OCI-LY1 (cell line): ENCODE data around the gene CRK.

ENCODE experiments used
- H2AFZ ChIP-seq: fragments of 200-600 bp; sonication (generic), shearing (Covaris generic); 2 replicates; pipeline ENCODE4 v1.6.0; 2014; ENCODE audit warnings: antibody characterized with exemption, mild to moderate bottlenecking, low read length
- H3F3A ChIP-seq: fragments of 200-600 bp; sonication (generic), shearing (Covaris generic); 2 replicates; pipeline ENCODE4 v1.6.0; 2014; ENCODE audit warnings: mild to moderate bottlenecking, antibody characterized with exemption, low read length, moderate library complexity; ENCODE audit not compliant: insufficient read depth
- H3K27ac ChIP-seq: fragments of 200-600 bp; sonication (generic); 2 replicates; pipeline ENCODE4 v1.5.1; 2014; ENCODE audit warnings: low read length, mixed run types, mild to moderate bottlenecking, low read depth; ENCODE audit not compliant: poor library complexity, severe bottlenecking
- H3K27me3 ChIP-seq: fragments of 200-600 bp; sonication (generic); 2 replicates; pipeline ENCODE4 v1.6.0; 2014; ENCODE audit warnings: antibody characterized with exemption, mild to moderate bottlenecking, low read length, moderate library complexity; ENCODE audit not compliant: insufficient read depth
- H3K36me3 ChIP-seq: fragments of 200-600 bp; sonication (generic); 2 replicates; pipeline ENCODE4 v1.6.1; 2014; ENCODE audit warnings: mild to moderate bottlenecking, antibody characterized with exemption, low read length, moderate library complexity, mixed read lengths; ENCODE audit not compliant: insufficient read depth
- H3K4me1 ChIP-seq: fragments of 200-600 bp; sonication (generic); 2 replicates; pipeline ENCODE4 v1.5.1; 2014; ENCODE audit warnings: mild to moderate bottlenecking, low read length, moderate library complexity; ENCODE audit not compliant: insufficient read depth, severe bottlenecking
- H3K4me2 ChIP-seq: fragments of 200-600 bp; sonication (generic), shearing (Covaris generic); 2 replicates; pipeline ENCODE4 v1.6.1; 2014; ENCODE audit warnings: low read length
- H3K4me3 ChIP-seq: fragments of 200-600 bp; sonication (generic); 2 replicates; pipeline ENCODE4 v1.5.1; 2014; ENCODE audit warnings: low read length, low read depth, mild to moderate bottlenecking, mixed read lengths; ENCODE audit not compliant: poor library complexity, severe bottlenecking
- H3K79me2 ChIP-seq: fragments of 200-600 bp; shearing (Covaris generic); 2 replicates; pipeline ENCODE4 v1.6.1; 2016; ENCODE audit warnings: mixed run types, low read length, mixed read lengths; ENCODE audit not compliant: insufficient read depth
- H3K9ac ChIP-seq: fragments of 200-600 bp; sonication (generic), shearing (Covaris generic); 2 replicates; pipeline ENCODE4 v1.6.1; 2014; ENCODE audit warnings: mild to moderate bottlenecking, low read length, mixed read lengths
- H3K9me2 ChIP-seq: fragments of 200-600 bp; sonication (generic), shearing (Covaris generic); 2 replicates; pipeline ENCODE4 v1.6.1; 2014; ENCODE audit warnings: low read depth, mild to moderate bottlenecking, low read length, mixed read lengths
- H3K9me3 ChIP-seq: fragments of 200-600 bp; shearing (Covaris generic); 2 replicates; pipeline ENCODE4 v1.6.1; 2014; ENCODE audit warnings: low read length, mixed read lengths
- H4K20me1 ChIP-seq: fragments of 200-600 bp; sonication (generic), shearing (Covaris generic); 2 replicates; pipeline ENCODE4 v1.6.0; 2016; ENCODE audit warnings: mild to moderate bottlenecking, low read length; ENCODE audit not compliant: insufficient read depth
- EZH2 ChIP-seq: fragments of 200-600 bp; sonication (generic), shearing (Covaris generic); IDR thresholded peaks from 2 replicates; pipeline ENCODE4 v1.8.0; 2017; ENCODE audit warnings: borderline replicate concordance, mixed run types, mild to moderate bottlenecking, antibody characterized with exemption, low read length, moderate library complexity, mixed read lengths
- TF ChIP-seq, protein P1 (sequence below): fragments of 200-600 bp; sonication (generic), shearing (Covaris generic); IDR thresholded peaks from 2 replicates; pipeline ENCODE4 v1.5.1; 2017; ENCODE audit warnings: mild to moderate bottlenecking, antibody characterized with exemption, low read length, moderate library complexity, mixed read lengths

Gene CRK

DNA sequence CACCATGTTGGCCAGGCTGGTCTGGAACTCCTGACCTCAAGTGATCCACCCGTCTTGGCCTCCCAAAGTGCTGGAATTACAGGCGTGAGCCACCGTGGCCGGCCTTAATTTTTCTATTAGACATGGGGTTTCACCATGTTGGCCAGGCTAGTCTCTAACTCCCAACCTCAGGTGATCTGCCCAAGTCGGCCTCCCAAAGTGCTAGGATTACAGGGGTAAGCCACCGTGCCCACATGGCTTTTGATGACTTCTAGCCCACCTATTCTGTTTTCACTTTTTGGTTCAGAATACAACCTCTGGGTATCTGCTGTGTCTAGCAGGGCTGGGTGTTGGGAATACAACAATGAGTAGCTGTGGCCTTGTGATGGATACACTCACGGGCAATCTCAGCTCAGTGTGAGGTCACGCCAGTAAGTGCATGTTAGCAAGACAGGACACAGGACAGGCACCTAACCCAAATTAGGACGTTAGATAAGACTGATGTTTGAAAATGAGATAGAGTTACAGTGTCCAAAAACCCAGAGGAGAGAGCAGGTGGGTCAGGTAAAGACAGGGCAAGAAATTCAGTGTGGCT is 41.9 kb downstream of the CRK start:
- Histone ChIP-seq H3K4me2 (no peak overlapping the region), H3K9me3 (no peaks in the 10 kb centered on the region), H2AFZ (no peak overlapping the region), H3F3A (no peaks in the 10 kb centered on the region), H3K4me3 (no peak overlapping the region), H3K9me2 (no peaks in the 10 kb centered on the region), H3K27me3 (0 out of 2 replicates have a peak, but pooled peaks cover 9% of the 10 kb centered on the region), H3K9ac (no peak overlapping the region), H3K36me3 (no peaks in the 10 kb centered on the region), H3K27ac (no peak overlapping the region), H3K79me2 (no peaks in the 10 kb centered on the region), H3K4me1 (peaks cover 8% of the 10 kb centered on the region), H4K20me1 (no peaks in the 10 kb centered on the region)
- TF ChIP-seq EZH2 = no peak
- TF ChIP-seq, protein P1, sequence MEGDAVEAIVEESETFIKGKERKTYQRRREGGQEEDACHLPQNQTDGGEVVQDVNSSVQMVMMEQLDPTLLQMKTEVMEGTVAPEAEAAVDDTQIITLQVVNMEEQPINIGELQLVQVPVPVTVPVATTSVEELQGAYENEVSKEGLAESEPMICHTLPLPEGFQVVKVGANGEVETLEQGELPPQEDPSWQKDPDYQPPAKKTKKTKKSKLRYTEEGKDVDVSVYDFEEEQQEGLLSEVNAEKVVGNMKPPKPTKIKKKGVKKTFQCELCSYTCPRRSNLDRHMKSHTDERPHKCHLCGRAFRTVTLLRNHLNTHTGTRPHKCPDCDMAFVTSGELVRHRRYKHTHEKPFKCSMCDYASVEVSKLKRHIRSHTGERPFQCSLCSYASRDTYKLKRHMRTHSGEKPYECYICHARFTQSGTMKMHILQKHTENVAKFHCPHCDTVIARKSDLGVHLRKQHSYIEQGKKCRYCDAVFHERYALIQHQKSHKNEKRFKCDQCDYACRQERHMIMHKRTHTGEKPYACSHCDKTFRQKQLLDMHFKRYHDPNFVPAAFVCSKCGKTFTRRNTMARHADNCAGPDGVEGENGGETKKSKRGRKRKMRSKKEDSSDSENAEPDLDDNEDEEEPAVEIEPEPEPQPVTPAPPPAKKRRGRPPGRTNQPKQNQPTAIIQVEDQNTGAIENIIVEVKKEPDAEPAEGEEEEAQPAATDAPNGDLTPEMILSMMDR = no peak

DNA sequence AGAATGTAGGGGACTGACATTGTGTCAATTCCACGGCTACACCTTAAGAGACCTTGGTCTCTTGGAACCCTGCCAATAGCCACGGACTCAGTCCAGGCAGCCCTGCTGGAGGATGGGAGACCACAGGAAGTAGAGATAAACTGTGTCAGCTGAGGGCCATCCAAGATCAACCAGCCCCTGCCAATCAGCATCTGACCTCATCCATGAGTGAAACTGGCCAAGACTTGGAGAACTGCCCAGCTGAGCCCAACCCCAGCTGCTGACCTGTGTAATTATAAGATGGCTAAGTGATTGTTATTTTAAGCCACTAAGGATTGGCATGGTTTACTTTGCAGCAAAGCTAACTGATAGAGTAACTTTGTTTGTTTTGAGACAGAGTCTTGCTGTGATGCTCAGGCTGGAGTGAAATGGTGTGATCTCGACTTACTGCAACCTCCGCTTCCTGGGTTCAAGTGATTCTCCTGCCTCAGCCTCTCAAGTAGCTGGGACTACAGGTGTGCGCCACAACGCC is 42.7 kb downstream of the CRK start:
- Histone ChIP-seq H3K4me2 (no peak overlapping the region), H3K9me3 (no peaks in the 10 kb centered on the region), H3K27me3 (0 out of 2 replicates have a peak, but pooled peaks cover 9% of the 10 kb centered on the region), H3K27ac (no peak overlapping the region), H4K20me1 (no peaks in the 10 kb centered on the region), H2AFZ (no peak overlapping the region), H3K9me2 (no peaks in the 10 kb centered on the region), H3K4me3 (no peak overlapping the region), H3F3A (no peaks in the 10 kb centered on the region), H3K4me1 (peaks cover 8% of the 10 kb centered on the region), H3K79me2 (no peaks in the 10 kb centered on the region), H3K36me3 (no peaks in the 10 kb centered on the region), H3K9ac (no peak overlapping the region)
- TF ChIP-seq, protein P1 = no peak
- no peak for TF ChIP-seq EZH2

DNA sequence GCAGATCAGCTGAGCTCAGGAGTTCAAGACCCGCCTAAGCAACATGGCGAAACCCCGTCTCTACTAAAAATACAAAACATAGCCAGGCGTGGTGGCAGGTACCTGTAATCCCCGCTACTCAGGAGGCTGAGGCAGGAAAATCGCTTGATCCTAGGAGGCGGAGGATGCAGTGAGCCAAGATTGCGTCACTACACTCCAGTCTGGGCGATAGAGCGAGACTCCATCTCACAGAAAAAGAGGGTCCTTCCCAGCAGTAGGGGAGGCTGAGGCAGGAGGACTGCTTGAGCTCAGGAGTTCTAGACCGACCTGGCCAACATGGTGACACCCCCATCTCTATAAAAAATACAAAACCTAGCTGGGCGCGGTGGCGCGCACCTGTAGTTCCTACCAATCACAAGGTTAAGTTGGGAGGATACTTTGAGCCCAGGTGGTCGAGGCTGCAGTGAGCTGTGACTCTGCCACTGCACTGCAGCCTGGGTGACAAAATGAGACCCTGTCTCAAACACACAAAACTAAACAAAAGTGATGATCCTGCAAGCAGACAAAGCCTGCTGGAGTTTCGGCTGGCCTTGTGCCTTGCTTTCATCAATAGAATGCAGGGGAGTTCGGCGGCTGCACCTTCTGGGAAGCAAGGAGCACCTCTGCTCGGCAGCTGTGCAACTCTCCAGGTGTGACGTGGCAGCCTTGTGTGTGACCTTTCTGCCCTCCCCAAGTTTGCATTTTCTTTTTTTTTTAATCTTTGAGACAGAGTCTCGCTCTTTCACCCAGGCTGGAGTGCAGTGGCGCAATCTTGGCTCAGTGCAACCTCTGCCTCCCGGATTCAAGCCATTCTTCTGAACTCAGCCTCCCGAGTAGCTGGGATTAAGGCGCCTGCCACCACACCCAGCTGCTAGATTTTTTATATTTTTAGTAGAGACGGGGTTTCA is 43.6 kb downstream of the CRK start:
- Histone ChIP-seq H3K79me2 (no peaks in the 10 kb centered on the region), H3K4me1 (peaks cover 8% of the 10 kb centered on the region), H3K4me2 (no peak overlapping the region), H3K9me3 (no peaks in the 10 kb centered on the region), H3F3A (no peaks in the 10 kb centered on the region), H2AFZ (no peak overlapping the region), H3K27me3 (0 out of 2 replicates have a peak, but pooled peaks cover 9% of the 10 kb centered on the region), H3K36me3 (no peaks in the 10 kb centered on the region), H3K9ac (no peak overlapping the region), H3K4me3 (no peak overlapping the region), H4K20me1 (no peaks in the 10 kb centered on the region), H3K27ac (no peak overlapping the region), H3K9me2 (no peaks in the 10 kb centered on the region)
- TF ChIP-seq, protein P1 = no peak
